DLD1 (cell line): Measurements from ENCODE around the gene SHISA7.

Experiments
- in situ Hi-C: cut with HindIII; loops from 2 replicates; pipeline ENCODE4 v1.10.0; 2017; ENCODE audit warnings: low sequenced_read_pairs

SHISA7 gene

DNA sequence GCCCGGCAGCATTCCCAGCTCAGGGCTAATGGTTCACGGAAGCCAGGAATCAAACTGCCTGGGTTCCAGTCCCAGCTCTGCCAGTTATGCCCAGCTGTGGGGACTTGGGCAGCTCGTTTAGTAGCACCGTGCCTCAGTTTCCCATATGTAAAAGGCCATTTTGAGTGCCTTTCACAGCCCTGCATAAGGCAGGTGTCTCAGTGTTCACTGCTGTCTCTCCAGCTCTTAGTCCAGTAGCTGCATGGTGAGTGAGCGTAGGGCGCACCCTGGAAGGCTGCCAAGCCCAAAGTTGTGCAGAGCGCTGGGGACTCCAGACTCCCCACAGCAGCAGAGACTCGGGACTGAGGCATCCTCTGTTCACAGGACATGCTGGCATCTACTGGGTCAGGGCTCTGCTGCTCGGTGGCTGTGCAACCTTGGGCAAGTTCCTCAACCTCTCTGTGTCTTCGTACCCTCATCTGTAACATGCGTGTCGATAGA is 51.9 kb downstream of the SHISA7 start:
- in situ Hi-C loops, result no loop called here

DNA sequence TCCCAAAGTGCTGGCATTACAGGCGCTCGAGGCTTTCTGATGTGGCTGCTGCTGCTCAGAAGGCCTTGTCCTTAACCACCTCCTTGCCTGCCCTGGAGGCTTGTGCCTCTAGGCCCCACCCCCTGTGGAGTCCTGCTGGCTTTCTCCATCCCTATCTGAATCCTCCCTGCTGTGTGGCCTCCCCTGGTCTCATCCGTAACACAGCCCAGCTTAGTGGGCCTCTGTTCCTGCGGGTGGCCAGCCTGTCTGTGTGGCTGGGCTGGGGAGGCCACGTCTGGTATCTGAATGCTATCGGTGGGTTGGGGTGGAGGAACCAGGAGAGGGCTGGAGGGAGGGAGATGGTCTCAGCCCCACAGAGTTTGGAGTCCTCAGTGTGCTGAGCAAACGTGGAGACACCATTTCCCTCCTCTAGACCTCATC is 52.6 kb downstream of the SHISA7 start:
- in situ Hi-C loops, result no loop called here

DNA sequence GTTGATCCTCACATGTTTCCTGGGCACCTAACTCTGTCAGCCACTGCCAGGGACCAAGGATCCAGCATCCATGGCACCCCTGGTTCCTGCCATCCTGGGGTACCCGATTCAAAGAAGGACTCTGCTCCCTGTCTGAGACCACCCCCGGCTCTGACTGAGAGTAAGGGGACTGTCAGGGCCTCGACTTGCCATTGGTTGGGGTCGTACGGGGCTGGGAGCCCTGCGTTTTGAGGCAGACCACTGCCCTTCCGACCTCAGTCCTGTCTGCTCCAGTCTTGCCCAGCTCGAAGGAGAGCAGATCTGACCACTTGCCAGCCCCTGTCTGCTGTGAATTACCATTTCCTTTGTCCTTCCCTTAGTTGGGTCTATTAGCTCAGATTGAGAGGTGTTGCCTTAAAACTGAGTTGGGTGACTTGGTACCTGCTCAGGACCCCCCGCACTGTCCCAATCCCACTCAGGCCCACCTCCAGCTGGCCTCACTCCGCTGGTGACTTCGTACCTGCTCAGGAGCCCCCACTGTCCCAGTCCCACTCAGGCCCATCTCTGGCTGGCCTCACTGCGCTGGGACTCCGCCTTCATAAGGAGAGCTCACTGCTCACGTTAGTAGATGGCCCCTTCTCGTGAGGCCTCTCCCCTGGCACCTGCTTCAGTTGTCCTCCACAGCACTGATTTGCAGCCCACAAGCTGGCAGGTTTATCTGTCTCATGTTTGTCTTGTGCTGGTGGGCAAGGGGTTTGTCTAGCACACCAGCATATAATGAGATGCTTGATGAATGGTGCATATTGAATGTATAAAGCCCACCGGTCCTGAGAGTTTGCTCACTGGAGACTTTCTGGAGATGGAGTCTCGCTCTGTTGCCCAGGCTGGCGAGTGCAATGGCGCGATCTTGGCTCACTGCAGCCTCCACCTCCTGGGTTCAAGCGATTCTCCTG is 53.4 kb downstream of the SHISA7 start:
- in situ Hi-C loops, result no loop called here

DNA sequence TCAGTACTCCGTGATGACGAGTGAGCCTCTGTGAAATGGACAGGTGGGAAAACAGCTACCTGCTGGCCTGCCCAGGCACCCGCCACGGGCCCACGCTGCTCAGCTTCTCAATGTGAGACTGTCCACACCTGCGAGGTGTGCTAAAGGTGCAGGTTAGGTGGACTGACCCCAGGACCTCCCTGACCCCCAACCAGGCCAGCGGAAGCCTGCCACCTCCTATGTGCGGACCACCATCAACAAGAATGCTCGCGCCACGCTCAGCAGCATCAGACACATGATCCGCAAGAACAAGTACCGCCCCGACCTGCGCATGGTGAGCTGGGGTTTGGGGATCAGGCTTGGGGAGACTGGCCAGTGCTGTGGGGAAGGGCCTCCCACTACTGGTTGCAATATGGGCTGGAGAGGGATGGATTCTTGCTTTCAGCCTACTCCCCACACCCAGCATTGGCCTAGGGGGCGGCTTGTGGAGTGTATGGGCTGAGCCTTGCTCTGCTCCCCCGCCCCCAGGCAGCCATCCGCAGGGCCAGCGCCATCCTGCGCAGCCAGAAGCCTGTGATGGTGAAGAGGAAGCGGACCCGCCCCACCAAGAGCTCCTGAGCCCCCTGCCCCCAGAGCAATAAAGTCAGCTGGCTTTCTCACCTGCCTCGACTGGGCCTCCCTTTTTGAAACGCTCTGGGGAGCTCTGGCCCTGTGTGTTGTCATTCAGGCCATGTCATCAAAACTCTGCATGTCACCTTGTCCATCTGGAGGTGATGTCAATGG is 55.2 kb downstream of the SHISA7 start:
- in situ Hi-C loops, result no loop called here

DNA sequence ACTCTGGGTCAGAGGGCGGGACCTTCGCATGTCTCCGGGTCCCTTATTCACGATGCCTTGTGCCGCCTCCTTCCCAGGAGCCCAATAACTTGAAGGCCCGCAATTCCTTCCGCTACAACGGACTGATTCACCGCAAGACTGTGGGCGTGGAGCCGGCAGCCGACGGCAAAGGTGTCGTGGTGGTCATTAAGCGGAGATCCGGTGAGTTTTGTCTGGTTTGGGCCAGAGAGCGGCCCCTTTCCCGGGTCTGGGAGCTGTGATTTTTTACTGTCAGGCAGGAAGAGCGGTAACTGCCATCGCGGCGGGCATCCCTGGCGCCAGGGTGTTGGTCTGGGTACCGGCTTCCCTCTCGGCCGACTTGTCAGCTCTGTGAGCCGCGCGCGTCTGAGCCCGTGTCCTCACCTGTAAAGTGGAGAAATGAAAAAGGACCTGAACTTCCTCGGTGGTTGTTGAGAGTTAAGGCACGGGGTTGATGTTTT is 56.6 kb downstream of the SHISA7 start:
- in situ Hi-C loops, result no loop called here

DNA sequence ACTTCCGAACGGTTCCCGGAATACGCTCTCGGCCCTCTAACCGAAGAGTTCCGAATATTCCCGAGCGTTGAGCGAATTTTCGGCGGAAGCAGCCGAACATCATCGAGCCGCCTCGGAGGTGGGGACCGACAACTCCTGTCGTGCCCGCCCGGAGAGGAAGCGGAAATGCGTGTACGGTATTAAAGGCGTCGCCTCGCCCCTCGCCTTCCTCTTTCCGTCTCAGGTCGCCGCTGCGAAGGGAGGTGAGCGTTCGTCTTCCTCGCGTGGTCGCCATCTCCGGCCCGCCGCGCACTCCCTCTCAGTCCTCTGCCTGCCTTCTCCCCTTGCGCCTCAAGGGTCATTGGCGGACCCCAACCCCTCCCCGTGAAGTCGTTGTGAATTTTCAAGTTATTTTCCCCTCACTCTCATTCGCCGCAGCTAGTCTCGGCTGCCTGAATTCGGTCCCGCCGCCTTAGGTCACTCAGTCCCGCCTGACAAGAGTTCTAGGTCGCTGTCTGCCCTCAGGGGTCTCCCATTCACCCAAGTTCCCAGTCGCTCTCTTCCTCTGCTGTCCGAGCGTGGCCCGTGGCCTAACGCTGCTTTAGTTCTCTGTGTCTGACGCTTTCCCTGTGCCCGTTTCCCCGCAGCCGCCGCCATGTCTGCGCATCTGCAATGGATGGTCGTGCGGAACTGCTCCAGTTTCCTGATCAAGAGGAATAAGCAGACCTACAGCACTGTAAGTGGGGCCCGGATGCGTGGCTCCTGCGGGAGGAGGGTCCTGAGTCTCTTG is 57.2 kb downstream of the SHISA7 start, which contains the start of gene RPL28:
Gene RPL28, plus strand, starts transcription at position 209 of the 769 bp plus-strand sequence. Its CDS starts 426 bp downstream, at position 635.
- in situ Hi-C loops, result no loop called here

GRCh38 chr19:55384920-55385723 is 58.0 kb downstream of the SHISA7 start:
- in situ Hi-C loops, result no loop called here

DNA sequence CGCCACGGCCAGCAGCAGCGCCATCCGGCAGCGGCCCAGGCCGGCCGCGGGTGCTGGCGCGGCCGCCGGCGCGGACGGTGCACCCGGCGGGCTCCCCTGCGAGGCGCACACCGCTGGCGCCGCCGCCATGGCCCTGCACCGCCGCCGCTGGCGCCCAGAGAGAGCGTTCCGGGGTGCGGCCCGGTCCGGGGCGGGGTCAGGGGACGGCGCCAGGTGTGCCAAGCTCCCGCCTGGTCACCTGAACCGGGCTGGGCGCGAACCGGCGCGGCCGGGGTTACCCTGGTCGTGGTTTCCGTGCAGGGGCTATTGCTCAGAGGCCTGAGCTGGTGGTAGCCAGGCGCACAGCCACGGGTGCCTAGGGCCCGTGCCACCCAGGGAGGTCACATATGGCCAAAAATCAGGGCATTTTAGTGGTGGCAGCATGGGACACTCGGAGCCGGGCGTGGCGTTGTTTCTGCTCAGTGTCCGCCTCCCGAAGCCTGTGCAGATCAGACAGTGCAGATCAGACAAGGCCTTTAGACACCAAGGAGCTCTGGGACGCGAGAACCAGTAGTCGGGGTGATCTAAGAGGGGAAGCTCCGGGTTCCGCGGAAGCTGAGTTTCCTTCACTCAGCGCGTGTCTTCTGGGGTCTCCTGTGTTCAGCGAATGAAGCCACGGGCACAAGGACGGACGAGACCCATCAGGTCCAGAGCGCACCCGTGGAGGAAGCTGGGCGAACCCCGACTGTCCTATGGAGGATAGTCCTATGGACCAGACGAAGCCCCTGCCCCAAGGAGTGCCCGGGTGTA is 58.8 kb downstream of the SHISA7 start, which contains the start of gene TMEM238:
Gene TMEM238, minus strand, starts transcription at position 162 of the 789 bp plus-strand sequence. Its CDS starts 33 bp downstream, at position 129.
- in situ Hi-C loops, result no loop called here

GRCh38 chr19:55383279-55384130 is 59.6 kb downstream of the SHISA7 start:
- in situ Hi-C loops, result no loop called here

- in situ Hi-C loops, result no loop called here
These were observed 60.5 kb downstream of the SHISA7 start for GRCh38 chr19:55382522-55383054.

DNA sequence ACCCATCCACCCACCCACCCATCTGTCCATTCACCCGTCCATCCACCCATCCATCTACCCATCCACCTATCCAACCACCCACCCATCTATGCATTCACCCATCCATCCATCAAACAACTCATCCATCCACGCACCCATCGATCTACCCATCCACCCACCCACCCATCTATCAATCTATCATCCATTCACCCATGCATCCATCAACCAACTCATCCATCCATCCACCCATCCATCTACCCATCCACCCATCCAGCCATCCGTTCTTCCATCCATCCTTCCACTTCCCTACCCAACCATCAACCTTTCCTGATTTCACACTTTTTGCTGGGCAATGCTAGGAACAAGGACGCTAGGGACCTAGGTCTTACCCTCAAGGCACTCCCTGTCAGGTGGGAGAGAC is 61.1 kb downstream of the SHISA7 start:
- in situ Hi-C loops, result no loop called here

DNA sequence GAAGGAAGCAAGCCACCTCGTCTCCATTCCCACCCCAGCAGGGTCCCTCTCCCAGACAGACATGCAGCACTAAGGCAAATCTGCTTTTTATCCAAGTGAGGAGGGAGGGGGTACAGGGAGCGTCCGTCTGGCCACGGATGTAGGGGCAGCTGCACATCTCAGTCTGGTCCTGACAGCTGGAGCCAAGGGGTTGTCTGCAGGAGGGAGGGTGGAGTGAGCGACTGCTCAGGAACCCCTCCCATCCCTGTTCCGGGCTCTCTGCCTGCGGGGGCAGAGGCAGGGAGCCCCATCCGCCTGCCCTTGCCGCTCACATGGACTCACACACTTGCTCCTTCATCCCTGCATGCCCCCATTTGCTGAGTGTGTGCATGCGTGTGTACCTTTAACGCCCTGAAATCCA is 63.9 kb downstream of the SHISA7 start:
- in situ Hi-C loops, result no loop called here
